HG03378 (cell line): ENCODE data around the gene ANGPTL8.

Experiments
- ATAC-seq: cut with Tn5 transposase; IDR thresholded peaks from one replicate; pipeline ENCODE4 v1.9.1; 2021; ENCODE audit warnings: mild to moderate bottlenecking, moderate library complexity; ENCODE audit not compliant: unreplicated experiment

ANGPTL8 gene

DNA sequence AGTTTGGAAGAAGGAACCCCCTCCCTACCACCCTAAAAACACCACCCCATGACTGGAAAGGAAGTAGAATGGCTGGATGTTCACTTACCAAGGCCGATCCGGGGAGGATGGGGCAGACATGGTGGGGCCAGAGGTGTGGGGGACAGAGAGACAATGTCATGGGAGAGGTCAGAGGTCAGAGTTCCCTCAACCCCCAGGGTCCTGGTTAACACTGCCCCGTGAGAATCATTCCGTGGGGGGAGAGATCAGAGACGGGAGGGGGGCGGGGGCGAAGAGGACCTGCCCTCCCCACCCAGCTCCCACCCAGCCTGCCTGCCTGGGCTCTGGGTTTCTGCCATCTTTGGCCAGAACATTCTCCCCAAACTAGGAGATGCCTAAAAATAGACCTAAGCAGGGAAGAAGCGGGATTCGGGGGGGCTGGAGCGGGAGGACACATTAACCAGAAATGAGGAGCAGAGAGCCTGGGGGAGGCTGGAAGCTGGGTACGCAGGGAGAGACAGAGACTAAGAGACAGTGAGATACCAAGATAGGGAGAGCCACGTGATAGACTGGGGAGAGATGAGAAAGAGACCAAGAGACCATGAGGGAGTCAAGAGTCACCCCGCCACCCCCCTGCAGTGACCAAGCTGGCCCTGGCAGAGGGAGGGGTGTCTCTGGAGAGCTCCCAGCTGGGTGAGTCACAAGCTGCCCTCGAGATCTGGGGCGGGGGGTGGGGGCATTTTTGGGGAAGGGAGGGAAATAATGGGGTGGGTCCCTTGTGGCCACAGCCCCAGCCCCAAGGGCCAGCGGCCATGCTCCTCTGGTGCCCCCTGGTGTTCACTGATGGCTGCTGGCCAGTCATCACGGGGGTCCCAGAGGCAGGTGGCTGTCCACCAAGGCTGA is 36.0 kb upstream of the ANGPTL8 start:
- no peak for ATAC-seq

DNA sequence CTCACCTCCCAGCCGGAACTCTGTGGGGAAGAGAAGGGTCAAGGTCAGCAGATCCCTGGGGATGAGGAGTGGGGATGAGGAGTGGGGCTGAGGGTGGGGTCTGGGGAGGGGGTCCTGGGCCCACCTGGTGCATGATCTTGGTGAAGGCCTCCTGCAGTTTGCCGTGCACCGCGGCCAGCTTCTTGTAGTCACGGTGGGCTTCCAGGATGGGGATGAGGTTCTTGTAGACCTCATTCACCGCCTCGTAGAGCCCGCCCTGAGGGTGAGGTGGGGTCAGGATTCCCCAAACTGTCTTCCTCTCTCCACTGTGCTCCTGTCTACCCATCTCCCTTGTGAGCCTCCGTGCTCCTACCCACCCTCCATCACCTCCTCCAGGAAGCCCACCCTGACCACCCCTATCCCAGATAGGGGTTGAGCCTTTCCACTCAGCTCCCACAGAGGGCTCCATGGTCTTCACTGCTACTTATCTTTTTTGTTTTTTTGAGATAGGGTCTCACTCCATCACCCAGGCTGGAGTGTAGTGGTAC is 35.3 kb upstream of the ANGPTL8 start:
- no peak for ATAC-seq

DNA sequence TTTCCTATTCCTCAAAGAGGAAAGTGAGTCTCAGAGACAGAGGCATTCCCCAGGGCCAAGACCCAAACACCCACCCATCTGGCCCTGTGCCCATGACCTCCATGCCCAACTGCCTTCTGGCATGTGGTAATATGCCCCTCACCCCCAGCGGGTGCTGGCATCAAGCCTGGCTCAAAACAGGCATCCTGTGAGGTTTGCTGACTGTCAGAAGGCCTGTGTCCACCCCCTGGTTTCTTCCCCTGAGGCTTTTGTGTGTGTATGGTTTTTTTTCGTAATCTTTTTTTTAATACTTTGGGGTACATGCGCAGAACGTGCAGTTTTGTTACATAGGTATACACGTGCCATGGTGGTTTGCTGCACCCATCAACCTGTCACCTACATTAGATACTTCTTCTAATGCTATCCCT is 34.5 kb upstream of the ANGPTL8 start:
- ATAC-seq = no peak

DNA sequence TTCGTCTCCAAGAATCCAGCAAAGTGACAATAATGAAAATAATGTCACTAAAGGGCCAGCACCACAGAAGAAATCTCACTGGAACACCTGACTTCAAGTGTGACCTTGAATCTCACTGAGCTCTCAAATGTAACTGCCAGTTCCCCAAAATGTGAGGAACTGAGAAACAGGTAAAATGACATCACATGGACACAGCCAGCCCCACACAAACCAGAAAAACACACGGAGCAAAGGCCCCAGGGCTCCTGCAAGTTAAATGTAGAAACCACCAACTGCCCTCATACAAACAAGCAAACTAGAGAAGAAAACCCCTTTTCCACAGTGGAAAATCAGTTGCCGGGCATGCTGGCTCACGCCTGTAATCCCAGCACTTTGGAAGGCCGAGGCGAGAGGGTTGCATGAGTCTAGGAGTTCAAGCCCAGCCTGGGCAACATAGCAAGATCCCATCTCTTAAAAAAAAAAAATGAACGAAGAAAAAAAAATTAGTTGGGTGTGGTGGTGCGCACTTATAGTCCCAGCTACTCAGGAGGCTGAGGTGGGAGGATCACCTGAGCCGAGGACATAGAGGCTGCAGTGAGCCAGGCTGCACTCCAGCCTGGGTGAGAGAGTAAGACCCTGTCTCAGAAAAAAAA is 33.4 kb upstream of the ANGPTL8 start:
- ATAC-seq = no peak

DNA sequence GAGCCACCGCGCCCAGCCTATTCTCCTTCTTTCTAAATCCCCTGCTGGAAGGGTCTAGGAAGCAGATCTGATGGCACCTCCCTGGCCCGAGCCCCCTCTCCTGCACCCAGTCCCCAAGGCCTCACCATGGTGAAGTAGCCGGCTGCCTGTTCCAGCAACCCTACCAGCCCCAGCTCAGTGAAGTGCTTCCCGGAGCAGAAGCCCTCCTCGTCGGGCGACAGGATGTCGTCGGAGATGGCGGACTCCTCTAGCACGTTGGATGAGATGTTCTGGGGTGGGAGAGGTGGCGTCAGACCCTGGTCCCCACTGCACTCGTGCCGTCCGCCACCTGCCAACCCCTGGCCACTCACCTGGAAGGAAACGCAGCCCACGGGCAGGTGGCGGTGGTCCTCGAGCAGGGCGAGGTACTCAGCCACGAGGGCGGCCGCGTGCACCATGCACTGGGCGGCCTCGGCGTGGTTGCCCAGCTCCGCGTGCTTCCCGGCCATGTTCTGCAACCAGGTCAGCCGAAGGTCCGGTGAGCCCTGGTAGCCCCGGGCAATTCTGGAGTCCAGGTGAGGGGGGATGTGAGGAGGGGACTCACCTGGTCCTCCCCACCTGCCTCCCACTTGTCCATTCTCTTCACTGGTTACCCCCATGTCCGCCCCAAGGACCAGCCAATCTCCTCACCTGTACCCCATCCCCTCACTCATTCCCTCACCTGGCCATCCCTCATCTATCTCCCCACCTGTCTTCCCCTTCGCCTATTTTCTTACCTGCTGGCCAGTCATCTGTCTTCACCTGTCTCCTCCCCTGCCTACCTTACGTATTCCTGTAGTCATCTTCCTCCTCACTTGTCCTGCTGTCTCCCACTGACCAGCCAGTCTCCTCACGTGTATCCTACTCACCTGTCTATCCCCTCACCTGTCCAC is 30.6 kb upstream of the ANGPTL8 start:
- no peak for ATAC-seq

DNA sequence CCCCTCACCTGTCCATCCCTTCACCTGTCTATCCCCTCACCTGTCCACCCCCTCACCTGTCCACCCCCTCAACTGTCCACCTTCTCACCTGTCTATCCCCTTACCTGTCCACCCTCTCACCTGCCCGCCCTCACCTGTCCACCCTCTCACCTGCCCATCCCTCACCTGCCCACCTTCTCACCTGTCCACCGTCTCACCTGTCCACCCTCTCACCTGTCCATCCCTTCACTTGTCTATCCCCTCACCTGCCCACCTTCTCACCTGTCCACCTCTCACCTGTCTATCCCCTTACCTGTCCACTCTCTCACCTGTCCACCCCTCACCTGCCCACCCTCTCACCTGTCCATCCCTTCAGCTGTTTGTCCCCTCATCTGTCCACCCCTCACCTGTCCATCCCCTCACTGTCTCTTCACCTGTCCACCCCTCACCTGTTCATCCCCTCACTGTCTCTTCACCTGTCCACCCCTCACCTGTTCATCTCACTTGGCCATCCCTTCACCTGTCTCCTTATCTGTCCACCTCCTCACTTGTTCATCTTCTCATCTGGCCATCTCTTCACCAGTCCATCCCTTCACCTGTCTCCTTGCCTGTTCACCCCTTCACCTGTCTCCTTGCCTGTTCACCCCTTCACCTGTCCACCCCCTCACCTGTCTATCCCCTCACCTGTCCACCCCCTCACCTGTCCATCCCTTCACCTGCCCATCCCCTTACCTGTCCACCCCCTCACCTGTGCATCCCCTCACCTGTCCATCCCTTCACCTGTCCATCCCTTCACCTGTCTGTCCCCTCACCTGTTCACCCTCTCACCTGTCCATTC is 29.4 kb upstream of the ANGPTL8 start:
- no peak for ATAC-seq

DNA sequence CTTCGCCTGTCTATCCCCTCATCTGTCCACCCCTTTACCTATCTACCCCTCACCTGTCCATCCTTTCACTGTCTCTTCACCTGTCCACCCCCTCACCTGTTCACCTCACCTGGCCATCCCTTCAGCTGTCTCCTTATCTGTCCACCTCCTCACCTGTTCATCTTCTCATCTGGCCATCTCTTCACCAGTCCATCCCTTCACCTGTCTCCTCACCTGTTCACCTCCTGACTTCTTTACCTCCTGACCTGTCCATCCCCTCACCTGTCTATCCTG is 28.8 kb upstream of the ANGPTL8 start:
- ATAC-seq = no peak

DNA sequence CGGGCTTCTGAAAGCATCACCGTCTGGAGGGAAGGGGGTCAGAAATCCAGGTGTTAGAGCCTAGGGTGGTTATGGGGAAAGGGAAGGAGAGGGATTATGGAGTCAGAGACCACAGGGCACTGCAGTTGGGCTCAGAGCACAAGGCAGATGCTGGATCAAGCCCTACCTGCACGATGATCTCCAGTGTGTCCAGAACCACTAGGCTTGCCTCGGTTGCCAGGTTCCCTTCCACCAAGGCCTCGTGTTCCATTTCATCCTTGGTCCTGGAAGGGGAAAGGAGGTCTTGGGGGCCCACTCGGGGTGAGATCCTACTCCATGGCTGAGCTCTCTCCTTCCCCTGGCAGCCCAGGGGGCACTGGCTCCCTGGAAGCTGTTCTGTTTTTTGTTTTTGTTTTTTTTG is 25.0 kb upstream of the ANGPTL8 start:
- ATAC-seq = no peak

DNA sequence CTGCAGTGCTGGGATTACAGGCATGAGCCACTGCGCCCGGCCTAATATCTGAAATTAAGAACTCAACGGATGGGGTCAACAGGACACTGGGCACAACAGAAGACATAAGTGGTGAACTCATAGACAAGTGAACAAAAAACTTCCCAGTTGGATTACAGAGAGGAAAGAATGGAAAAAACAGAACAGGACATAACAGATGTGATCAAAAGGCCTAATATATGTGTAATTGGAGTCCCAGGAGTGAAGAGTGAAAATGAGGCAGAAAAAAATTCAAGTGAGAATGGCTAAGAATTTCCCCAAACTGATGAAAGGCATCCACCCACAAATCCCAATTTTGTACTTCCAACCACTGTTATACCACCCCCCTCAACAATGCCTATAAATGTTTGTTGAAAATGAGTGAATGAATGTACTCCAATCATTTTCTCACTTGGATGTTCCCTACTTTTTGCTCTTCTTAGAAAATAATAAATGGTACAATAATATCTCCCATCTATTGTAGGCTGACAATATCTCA is 18.3 kb upstream of the ANGPTL8 start:
- ATAC-seq = no peak

DNA sequence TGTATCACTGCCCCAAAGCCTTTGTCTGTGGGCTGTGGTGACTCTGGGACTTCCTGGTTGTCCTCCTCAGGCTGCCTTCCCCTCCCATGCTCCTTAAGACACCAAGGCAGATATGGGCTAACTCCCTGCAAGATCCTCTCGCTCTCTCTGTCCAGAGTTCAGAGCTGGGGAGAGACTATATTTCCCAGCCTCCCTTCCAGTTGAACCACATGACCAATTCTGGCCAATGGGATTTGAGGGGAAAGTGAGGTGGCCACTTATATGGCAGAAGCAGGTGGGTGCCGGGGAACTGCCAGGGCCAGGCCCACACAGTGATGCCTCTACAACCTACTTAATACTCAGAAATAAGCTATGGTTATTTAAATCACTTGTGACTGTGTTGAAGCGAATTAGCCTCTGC is 16.2 kb upstream of the ANGPTL8 start:
- ATAC-seq = no peak

DNA sequence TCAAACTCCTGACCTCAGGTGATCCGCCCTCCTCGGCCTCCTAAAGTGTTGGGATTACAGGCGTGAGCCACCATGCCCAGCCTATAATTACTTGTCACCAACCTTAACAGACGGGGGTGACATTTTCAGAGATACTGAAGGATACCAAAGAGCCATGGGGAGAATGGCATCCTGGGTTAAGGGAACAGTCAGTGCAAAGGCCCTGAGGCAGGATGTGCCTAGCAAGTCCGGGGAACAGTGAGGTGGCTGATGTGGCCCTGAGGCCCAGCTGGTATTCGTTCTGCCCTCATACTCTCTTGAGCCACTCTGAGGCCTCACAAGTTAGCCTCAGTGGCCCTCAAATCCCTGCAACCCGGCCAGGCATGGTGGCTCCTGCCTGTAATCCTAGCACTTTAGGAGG is 15.0 kb upstream of the ANGPTL8 start:
- ATAC-seq = no peak

DNA sequence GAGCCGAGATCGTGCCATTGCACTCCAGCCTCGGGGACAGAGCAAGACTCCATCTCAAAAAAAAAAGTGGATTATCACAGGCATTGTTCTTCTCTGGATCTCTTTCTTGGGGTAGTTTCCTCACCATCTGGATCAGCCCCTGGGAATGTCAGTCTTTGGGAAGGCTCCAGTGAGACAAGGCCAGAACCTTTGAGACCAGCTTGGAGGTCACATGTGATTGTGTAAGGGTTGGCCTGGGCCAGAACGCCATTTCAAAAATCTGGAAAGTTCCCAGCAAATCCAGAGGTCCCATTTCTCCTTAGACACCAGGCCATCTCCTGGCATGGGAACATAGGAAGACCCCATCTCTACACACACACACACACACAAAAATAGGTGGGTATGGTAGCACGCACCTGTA is 14.2 kb upstream of the ANGPTL8 start:
- no peak for ATAC-seq

DNA sequence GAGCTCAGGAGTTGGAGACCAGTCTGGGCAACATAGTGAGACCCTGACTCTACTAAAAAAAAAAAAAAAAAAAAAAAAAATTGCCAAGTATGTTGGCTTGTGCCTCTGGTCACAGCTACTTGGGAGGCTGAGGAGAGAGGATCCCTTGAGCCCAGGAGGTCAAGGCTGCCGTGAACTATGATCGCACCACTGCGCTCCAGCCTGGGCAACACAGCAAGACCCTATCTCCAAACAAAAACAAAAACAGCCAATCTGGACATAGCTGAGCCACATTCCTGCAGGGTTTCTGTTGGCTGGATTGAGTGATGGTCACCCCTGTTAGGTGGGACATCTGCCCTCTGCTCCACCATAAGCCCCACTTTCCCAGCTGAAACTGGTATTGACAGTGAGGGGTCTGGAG is 13.6 kb upstream of the ANGPTL8 start:
- no peak for ATAC-seq

DNA sequence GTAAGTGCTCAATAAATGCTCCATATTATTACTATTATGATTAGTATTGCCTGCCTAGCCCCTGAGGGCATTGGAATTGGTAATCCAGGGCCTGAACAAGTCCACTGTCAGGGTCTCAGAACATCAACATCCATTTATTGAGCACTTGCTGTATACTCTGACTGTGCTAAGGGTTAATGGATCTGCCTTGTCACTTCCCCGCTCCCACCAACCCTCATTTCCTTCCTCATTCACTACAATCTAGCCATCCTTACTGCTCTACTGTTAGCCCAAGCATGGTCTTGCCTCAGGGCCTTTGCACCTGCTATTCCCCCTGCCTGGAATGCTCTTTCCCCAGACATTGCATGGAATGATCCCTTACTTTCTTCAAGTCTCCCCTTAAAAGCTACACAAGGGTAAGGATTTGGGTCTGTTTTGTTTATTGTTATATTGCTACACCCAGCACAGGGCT is 12.7 kb upstream of the ANGPTL8 start:
- ATAC-seq = no peak

DNA sequence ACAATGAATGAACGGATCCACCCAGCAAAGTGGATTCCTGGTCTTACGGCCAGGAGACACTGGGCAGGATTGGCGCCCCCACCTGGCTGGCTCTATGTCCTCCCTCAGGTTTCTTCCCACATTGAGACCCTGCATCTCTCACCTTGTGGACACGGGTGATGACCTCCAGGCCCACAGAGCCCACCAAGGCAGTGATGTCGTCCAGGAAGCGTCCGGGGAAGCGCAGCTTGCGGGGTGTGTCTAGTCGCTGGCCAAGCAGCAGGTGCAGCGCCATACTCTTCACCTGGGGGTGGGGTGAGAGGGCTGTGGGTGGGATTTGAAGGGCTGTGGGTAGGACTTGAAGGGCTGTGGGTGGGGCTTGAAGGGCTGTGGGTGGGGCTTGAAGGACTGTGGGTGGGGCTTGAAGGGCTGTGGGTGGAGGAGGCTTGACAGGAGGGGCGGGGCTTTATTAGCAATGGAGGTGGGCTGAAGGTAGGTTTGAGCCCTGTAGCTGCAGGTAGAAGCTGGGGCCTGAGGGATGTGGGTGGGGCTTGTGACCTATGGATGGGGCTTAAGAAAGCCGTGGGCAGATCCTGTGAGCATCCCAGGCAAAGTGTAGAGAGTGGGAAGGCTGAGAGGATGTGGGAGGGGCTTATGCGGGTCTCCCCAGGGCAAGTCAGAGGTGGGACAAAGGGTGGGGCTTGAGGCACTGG is 12.1 kb upstream of the ANGPTL8 start:
- no peak for ATAC-seq

DNA sequence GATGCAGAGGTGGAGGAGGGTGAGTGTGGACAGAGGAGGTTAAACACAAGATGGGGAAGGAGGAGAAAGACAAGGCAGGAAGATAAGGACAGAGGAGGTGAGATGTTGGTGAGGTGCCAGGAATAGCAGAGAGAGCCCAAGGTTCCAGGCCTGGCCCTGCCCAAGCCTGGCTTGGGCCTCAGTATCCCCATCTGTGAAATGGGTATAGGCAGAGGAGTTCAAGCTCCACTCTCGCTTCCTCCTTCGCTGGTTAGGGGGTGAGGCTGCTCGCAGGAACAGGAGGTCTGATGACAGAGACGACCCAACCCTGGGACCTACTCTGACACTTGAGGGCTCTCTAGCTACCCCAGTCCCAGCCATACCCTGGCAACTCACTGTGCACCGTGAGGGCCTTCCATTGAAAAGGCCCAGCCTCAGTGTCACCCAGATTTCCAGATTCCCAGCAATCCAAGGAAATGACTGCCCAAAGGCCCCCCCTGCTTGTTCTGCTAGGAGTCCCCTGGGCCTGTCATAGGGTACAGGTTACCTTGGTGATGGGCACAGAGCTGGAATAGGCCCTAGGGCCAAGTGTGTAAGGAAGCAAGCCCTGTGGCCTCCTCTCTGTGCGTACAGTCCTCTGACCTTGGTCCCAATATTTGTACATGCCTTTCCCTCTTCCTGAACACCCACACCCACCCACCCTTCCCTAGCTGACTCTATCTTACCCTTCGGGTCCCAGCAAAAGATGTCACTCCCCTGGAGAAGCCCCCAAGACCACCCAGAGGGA is 8.6 kb upstream of the ANGPTL8 start:
- no peak for ATAC-seq

DNA sequence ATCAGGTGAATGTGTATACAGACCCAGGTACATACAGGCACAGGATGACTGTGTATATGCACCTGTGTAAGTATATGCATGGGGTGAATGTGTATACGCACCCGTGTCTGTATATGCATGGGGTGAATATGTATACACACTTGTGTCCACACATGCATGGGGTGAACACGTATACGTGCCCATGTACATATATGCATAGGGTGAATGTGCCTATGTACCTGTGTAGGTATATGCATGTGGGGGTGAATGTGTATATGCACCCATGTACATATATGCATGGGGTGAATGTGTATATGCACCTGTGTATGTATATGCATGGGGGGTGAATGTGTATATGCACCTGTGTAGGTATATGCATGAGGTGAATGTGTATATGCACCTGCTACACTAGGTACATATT is 6.9 kb upstream of the ANGPTL8 start:
- no peak for ATAC-seq

DNA sequence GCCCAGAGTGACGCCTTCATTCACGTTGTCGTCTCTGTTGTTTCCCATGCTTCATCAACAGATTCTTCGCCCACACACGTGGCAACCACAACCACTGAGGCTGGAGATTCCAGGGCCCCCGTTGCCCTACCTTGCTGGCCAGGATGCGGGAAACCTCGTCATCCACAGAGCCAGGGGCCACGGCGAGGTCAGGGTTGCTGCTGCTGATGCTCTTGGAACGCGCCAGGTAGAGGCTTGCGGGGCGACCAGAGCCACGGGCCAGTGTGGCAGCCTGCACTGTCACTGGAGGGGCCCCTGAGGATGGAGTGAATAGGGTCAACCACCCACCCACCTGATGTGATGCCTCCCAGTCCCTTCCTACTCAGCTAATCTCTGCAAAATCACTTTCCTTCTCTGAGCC is 6.3 kb upstream of the ANGPTL8 start:
- ATAC-seq = no peak

DNA sequence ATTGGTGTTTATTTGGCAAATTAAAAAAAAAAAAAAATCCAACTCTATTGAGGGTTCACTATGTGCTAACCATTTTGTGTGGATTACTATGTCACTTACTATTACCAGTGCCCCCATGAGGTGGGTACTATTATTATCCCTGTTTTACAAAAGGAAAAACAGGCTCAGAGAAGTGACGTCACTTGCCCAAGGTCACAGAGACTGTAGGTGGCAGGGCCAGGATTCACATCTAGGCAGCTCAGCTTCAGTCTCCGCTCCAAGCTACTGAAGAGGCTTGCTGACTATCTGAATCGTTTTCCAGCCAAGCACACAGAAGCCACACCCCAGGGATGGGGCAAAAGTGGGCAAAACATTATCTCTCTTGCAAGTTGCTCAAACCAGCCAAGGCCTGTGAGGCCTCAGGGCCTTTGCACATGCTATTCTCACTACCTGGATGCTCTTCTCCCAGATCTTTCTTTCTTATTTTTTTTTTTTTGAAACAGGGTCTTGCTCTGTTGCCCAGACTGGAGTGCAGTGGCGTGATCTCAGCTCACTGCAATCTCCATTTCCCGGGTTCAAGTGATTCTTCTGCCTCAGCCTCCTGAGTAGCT is 4.8 kb upstream of the ANGPTL8 start:
- no peak for ATAC-seq
